SK-N-SH (cell line): ENCODE results near the gene KCTD20.

ENCODE experiments used
- EZH2phosphoT487 ChIP-seq: fragments of 200-600 bp; sonication (generic); IDR thresholded peaks from 2 replicates; pipeline ENCODE4 v1.6.1; 2017; ENCODE audit warnings: low read depth, mixed run types, mild to moderate bottlenecking, antibody characterized with exemption, moderate library complexity, borderline replicate concordance
- FOSL2 ChIP-seq: IDR thresholded peaks from 2 replicates; pipeline ENCODE4 v1.4.0; 2012; ENCODE audit warnings: low read depth, mild to moderate bottlenecking, moderate library complexity, borderline replicate concordance
- FOXM1 ChIP-seq: IDR thresholded peaks from 2 replicates; pipeline ENCODE4 v1.4.0; 2012; ENCODE audit warnings: low read depth, mild to moderate bottlenecking
- GATA2 ChIP-seq: sonication (generic); formaldehyde crosslinking; IDR thresholded peaks from 2 replicates; pipeline ENCODE4 v1.5.0; 2020; ENCODE audit warnings: mild to moderate bottlenecking, missing genetic modification reagents
- MXI1 ChIP-seq: IDR thresholded peaks from 2 replicates; pipeline ENCODE4 v1.6.1; 2012; ENCODE audit warnings: mild to moderate bottlenecking, low read depth, low read length, improper control_type of control experiment
- NRF1 ChIP-seq: IDR thresholded peaks from 2 replicates; pipeline ENCODE4 v1.6.1; 2012; ENCODE audit warnings: low read depth, mild to moderate bottlenecking, low read length
- POLR2AphosphoS5 ChIP-seq: IDR thresholded peaks from 2 replicates; pipeline ENCODE4 v1.6.1; 2012; ENCODE audit warnings: low read depth, low read length
- RCOR1 ChIP-seq: fragments of 150-350 bp; IDR thresholded peaks from 2 replicates; pipeline ENCODE4 v1.6.1; 2017; ENCODE audit warnings: antibody characterized with exemption, low read length
- RFX5 ChIP-seq: IDR thresholded peaks from 2 replicates; pipeline ENCODE4 v1.6.1; 2012; ENCODE audit warnings: mild to moderate bottlenecking, improper control_type of control experiment, low read length
- TF ChIP-seq, protein P1 (sequence below): fragments of 200-600 bp; sonication (generic); IDR thresholded peaks from 2 replicates; pipeline ENCODE4 v1.6.1; 2017; ENCODE audit warnings: antibody characterized with exemption, mild to moderate bottlenecking, moderate library complexity
- TF ChIP-seq, protein P2 (sequence below): IDR thresholded peaks from 2 replicates; pipeline ENCODE4 v1.4.0; 2012; ENCODE audit warnings: low read depth

DNA sequence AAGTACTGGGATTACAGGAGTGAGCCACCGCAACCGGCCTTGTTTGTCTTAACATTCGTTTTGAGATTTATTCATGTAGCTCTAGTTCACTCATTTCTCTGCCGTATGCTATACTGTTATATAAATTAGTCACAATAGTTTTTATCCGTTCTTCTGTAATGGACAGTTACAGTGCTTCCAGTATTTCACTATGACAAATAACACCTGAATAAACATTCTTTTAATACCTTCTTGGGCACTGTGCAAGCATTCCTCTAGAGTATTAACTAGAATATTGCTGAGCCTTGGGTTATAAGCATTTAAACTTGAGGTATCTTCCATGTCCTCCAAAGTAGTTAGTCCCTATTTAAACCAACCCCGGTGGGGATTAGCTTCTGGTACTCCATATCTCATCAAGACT, 58.9 kb downstream of the KCTD20 start:
- no peak for TF ChIP-seq NRF1
- TF ChIP-seq POLR2AphosphoS5, result no peak
- TF ChIP-seq, protein P1, sequence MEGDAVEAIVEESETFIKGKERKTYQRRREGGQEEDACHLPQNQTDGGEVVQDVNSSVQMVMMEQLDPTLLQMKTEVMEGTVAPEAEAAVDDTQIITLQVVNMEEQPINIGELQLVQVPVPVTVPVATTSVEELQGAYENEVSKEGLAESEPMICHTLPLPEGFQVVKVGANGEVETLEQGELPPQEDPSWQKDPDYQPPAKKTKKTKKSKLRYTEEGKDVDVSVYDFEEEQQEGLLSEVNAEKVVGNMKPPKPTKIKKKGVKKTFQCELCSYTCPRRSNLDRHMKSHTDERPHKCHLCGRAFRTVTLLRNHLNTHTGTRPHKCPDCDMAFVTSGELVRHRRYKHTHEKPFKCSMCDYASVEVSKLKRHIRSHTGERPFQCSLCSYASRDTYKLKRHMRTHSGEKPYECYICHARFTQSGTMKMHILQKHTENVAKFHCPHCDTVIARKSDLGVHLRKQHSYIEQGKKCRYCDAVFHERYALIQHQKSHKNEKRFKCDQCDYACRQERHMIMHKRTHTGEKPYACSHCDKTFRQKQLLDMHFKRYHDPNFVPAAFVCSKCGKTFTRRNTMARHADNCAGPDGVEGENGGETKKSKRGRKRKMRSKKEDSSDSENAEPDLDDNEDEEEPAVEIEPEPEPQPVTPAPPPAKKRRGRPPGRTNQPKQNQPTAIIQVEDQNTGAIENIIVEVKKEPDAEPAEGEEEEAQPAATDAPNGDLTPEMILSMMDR, result no peak
- TF ChIP-seq MXI1, result no peak
- TF ChIP-seq GATA2 (CRISPR knock-in tag), result no peak
- TF ChIP-seq RCOR1, result no peak
- TF ChIP-seq, protein P2, sequence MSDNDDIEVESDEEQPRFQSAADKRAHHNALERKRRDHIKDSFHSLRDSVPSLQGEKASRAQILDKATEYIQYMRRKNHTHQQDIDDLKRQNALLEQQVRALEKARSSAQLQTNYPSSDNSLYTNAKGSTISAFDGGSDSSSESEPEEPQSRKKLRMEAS, result no peak
- no peak for TF ChIP-seq FOSL2
- no peak for TF ChIP-seq RFX5
- TF ChIP-seq FOXM1, result no peak
- no peak for TF ChIP-seq EZH2phosphoT487
